HG03457 (cell line): Measurements from ENCODE around the gene TPBG.
"Not testable (repeated sequence)": the region's sequence is repeated elsewhere in the genome, so short reads cannot be mapped to it uniquely, and the experiment has no call there.

Experiments used
- ATAC-seq: cut with Tn5 transposase; IDR thresholded peaks from one replicate; pipeline ENCODE4 v1.9.1; 2021; ENCODE audit warnings: moderate number of reproducible peaks; ENCODE audit not compliant: unreplicated experiment

The TPBG gene

GRCh38 chr6:82372656-82373055 is 9.0 kb downstream of the TPBG start:
- ATAC-seq: no peak

- no peak for ATAC-seq
Measured at GRCh38 chr6:82374516-82374915, 10.9 kb downstream of the TPBG start.

GRCh38 chr6:82376636-82377035 is 13.0 kb downstream of the TPBG start:
- ATAC-seq: no peak

- no peak for ATAC-seq
Measured at GRCh38 chr6:82380566-82381185, 17.1 kb downstream of the TPBG start.

GRCh38 chr6:82381278-82381677 is 17.7 kb downstream of the TPBG start:
- ATAC-seq: no peak

- no peak for ATAC-seq
Measured at GRCh38 chr6:82385102-82385501, 21.5 kb downstream of the TPBG start.

GRCh38 chr6:82385546-82385945 is 21.9 kb downstream of the TPBG start:
- ATAC-seq: no peak

GRCh38 chr6:82385961-82386360 is 22.3 kb downstream of the TPBG start:
- no peak for ATAC-seq

GRCh38 chr6:82394770-82395169 is 31.2 kb downstream of the TPBG start:
- not testable (repeated sequence) for ATAC-seq

GRCh38 chr6:82396964-82397751 is 33.5 kb downstream of the TPBG start:
- ATAC-seq: no peak

GRCh38 chr6:82397962-82398692 is 34.5 kb downstream of the TPBG start:
- no peak for ATAC-seq

GRCh38 chr6:82408952-82409431 is 45.4 kb downstream of the TPBG start:
- ATAC-seq: no peak

- no peak for ATAC-seq
Measured at GRCh38 chr6:82410151-82410648, 46.6 kb downstream of the TPBG start.

GRCh38 chr6:82413868-82414267 is 50.3 kb downstream of the TPBG start:
- ATAC-seq: no peak

GRCh38 chr6:82415820-82416219 is 52.2 kb downstream of the TPBG start:
- no peak for ATAC-seq

- ATAC-seq: no peak
Measured at GRCh38 chr6:82416346-82416745, 52.7 kb downstream of the TPBG start.
